Urinary bladder (tissue), 4 donors: ENCODE measurements around the gene HECTD3. TPM values are rescaled to one million over a fixed set of nuclear protein-coding genes. Genes with fewer than 3 reads are reported as not detected.
A peak's percentile ranks its signal among the peaks of the same experiment; 100 is the strongest.
"Not testable (repeated sequence)": the region's sequence is repeated elsewhere in the genome, so short reads cannot be mapped to it uniquely, and the experiment has no call there.

Experiments used
- DNase-seq: peaks from one replicate; pipeline ENCODE4 v3.0.0-alpha.2; 2015; ENCODE audit errors: extremely low spot score
- H3K27ac ChIP-seq: one replicate; pipeline ENCODE4 v1.5.1; 2013; ENCODE audit warnings: low read depth, mild to moderate bottlenecking, moderate library complexity
- H3K36me3 ChIP-seq: one replicate; pipeline ENCODE4 v1.6.1; 2013; ENCODE audit warnings: mild to moderate bottlenecking, moderate library complexity; ENCODE audit not compliant: insufficient read depth
- H3K4me1 ChIP-seq: one replicate; pipeline ENCODE4 v1.6.1; 2013; ENCODE audit warnings: mild to moderate bottlenecking, moderate library complexity; ENCODE audit not compliant: insufficient read depth
- H3K4me3 ChIP-seq: one replicate; pipeline ENCODE4 v1.5.1; 2013; ENCODE audit warnings: low read depth, low read length
- WGBS: extraction: QIAGEN DNeasy Blood & Tissue Kit; methylation state at CpG from one replicate; pipeline ENCODE4 v1.1.7; 2013; 5-methylcytosine and 5-hydroxymethylcytosine counted together
- polyA plus RNA-seq: library from polyadenylated mRNA; stranded (reverse); fragments of 200-250 nt; gene quantifications from one replicate; pipeline ENCODE4 v1.2.3, GENCODE V29; 2013
- total RNA-seq: library from RNA; depleted of rRNA; stranded (reverse); fragments of >200 nt; gene quantifications from one replicate; pipeline ENCODE4 v1.2.3, GENCODE V29; 2014
- donor health status: healthy with polysubstance abuse.
- donor health status: healthy.

Gene HECTD3
- total and polyA plus RNA-seq, 2 donors = 9.4 to 37.2 TPM

GRCh38 chr1:45009296-45009865 is 1.7 kb downstream of the HECTD3 start:
- no peak overlapping the region for H3K4me3 ChIP-seq
- peaks cover 1% of the 10 kb centered on the region for H3K36me3 ChIP-seq
- peaks cover 3% of the 10 kb centered on the region for H3K4me1 ChIP-seq
- no peak overlapping the region for H3K27ac ChIP-seq
- WGBS = 91% methylated on average over 11 of the region's 11 CpGs
- no peak for DNase-seq

- Histone ChIP-seq H3K27ac (no peak overlapping the region), H3K4me3 (no peak overlapping the region), H3K4me1 (peaks cover 3% of the 10 kb centered on the region), H3K36me3 (peaks cover 3% of the 10 kb centered on the region)
- WGBS = 92% methylated on average over 12 of the region's 12 CpGs
- no peak for DNase-seq
Observed at GRCh38 chr1:45008516-45008915, 2.6 kb downstream of the HECTD3 start.

GRCh38 chr1:45008076-45008475 is 3.0 kb downstream of the HECTD3 start:
- no peak overlapping the region for H3K4me3 ChIP-seq
- DNase-seq = no peak
- H3K27ac ChIP-seq = no peak overlapping the region
- 89% methylated on average over 3 of the region's 3 CpGs for WGBS
- H3K4me1 ChIP-seq = peaks cover 3% of the 10 kb centered on the region
- peaks cover 3% of the 10 kb centered on the region for H3K36me3 ChIP-seq

- Histone ChIP-seq H3K4me3 (no peak overlapping the region), H3K4me1 (peaks cover 3% of the 10 kb centered on the region), H3K27ac (no peak overlapping the region), H3K36me3 (peaks cover 3% of the 10 kb centered on the region)
- no peak for DNase-seq
- 84% methylated on average over 11 of the region's 11 CpGs for WGBS
Observed at GRCh38 chr1:45007311-45007710, 3.8 kb downstream of the HECTD3 start.

GRCh38 chr1:45005761-45006160 is 5.4 kb downstream of the HECTD3 start:
- H3K4me1 ChIP-seq = peaks cover 3% of the 10 kb centered on the region

GRCh38 chr1:45004281-45004920 is 6.7 kb downstream of the HECTD3 start:
- no peaks in the 10 kb centered on the region for H3K4me1 ChIP-seq
- H3K27ac ChIP-seq = no peak overlapping the region
- H3K4me3 ChIP-seq = no peak overlapping the region
- DNase-seq = no peak
- 84% methylated on average over 7 of the region's 7 CpGs for WGBS
- peaks cover 3% of the 10 kb centered on the region for H3K36me3 ChIP-seq

More at GRCh38 chr1:45005761-45006160, 5.4 kb downstream of the HECTD3 start:
- Histone ChIP-seq H3K4me3 (no peak overlapping the region), H3K36me3 (peaks cover 3% of the 10 kb centered on the region), H3K27ac (no peak overlapping the region)
- no peak for DNase-seq
- WGBS = 89% methylated on average over 6 of the region's 6 CpGs

- DNase-seq = no peak
- no peaks in the 10 kb centered on the region for H3K4me1 ChIP-seq
- peaks cover 3% of the 10 kb centered on the region for H3K36me3 ChIP-seq
- H3K27ac ChIP-seq = no peak overlapping the region
- WGBS = 93% methylated on average over 14 of the region's 14 CpGs
- no peak overlapping the region for H3K4me3 ChIP-seq
Observed at GRCh38 chr1:45003741-45004140, 7.4 kb downstream of the HECTD3 start.

- Histone ChIP-seq H3K36me3 (peaks cover 3% of the 10 kb centered on the region), H3K4me1 (no peaks in the 10 kb centered on the region), H3K4me3 (no peak overlapping the region), H3K27ac (no peak overlapping the region)
- no peak for DNase-seq
- 91% methylated on average over 17 of the region's 17 CpGs for WGBS
Observed at GRCh38 chr1:45002650-45003645, 8.2 kb downstream of the HECTD3 start.

GRCh38 chr1:45001576-45001975 is 9.5 kb downstream of the HECTD3 start:
- 86% methylated on average over 8 of the region's 8 CpGs for WGBS
- DNase-seq, H3K36me3 ChIP-seq: not testable (repeated sequence)

GRCh38 chr1:45001011-45001481 is 10.1 kb downstream of the HECTD3 start:
- no peak for DNase-seq
- 65% methylated on average over 7 of the region's 7 CpGs for WGBS
- peaks cover 3% of the 10 kb centered on the region for H3K36me3 ChIP-seq
- H3K4me3 ChIP-seq = no peak overlapping the region
- H3K27ac ChIP-seq = peak overlapping the region; percentile 30
- H3K4me1 ChIP-seq = no peaks in the 10 kb centered on the region

More at GRCh38 chr1:45001576-45001975, 9.5 kb downstream of the HECTD3 start:
- not testable (repeated sequence) for H3K4me3 ChIP-seq, H3K27ac ChIP-seq, H3K4me1 ChIP-seq

GRCh38 chr1:44999232-44999631 is 11.9 kb downstream of the HECTD3 start:
- Histone ChIP-seq H3K4me1 (no peaks in the 10 kb centered on the region), H3K27ac (no peak overlapping the region), H3K36me3 (peaks cover under 1% of the 10 kb centered on the region), H3K4me3 (no peak overlapping the region)
- 75% methylated on average over 3 of the region's 3 CpGs for WGBS
- no peak for DNase-seq

GRCh38 chr1:44995467-44996238 is 15.5 kb downstream of the HECTD3 start:
- no peak for DNase-seq
- no peaks in the 10 kb centered on the region for H3K36me3 ChIP-seq
- no peak overlapping the region for H3K4me3 ChIP-seq
- 95% methylated on average over 7 of the region's 7 CpGs for WGBS
- H3K27ac ChIP-seq = no peak overlapping the region
- no peaks in the 10 kb centered on the region for H3K4me1 ChIP-seq

GRCh38 chr1:44994309-44994898 is 16.7 kb downstream of the HECTD3 start:
- DNase-seq = no peak
- Histone ChIP-seq H3K4me1 (no peaks in the 10 kb centered on the region), H3K36me3 (no peaks in the 10 kb centered on the region)

More at GRCh38 chr1:44994309-44994898, 16.7 kb downstream of the HECTD3 start:
- 75% methylated on average over 7 of the region's 7 CpGs for WGBS
- no peak overlapping the region for H3K4me3 ChIP-seq
- no peak overlapping the region for H3K27ac ChIP-seq
